Inferior parietal cortex (tissue), 1 donor: ENCODE measurements around the gene IL10.

ENCODE experiments used
- DNase-seq: peaks from one replicate; pipeline ENCODE4 v3.0.0-alpha.2; 2016; ENCODE audit errors: extremely low spot score

IL10 gene

DNA sequence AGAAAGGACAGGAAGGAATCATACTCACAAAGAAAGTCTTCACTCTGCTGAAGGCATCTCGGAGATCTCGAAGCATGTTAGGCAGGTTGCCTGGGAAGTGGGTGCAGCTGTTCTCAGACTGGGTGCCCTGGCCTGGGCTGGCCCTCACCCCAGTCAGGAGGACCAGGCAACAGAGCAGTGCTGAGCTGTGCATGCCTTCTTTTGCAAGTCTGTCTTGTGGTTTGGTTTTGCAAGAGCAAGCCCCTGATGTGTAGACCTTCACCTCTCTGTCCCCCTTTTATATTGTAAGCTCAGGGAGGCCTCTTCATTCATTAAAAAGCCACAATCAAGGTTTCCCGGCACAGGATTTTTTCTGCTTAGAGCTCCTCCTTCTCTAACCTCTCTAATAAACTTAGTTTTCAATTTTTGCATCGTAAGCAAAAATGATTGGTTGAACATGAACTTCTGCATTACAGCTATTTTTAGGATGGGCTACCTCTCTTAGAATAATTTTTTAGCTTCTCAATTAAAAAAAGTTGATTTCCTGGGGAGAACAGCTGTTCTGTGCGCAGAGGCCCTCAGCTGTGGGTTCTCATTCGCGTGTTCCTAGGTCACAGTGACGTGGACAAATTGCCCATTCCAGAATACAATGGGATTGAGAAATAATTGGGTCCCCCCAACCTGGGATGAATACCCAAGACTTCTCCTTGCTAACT lies at the start of gene IL10:
TSS of gene IL10 (minus strand) at position 252 of the 695 bp plus-strand sequence. CDS start at position 193, 59 bp downstream.
- no peak for DNase-seq

DNA sequence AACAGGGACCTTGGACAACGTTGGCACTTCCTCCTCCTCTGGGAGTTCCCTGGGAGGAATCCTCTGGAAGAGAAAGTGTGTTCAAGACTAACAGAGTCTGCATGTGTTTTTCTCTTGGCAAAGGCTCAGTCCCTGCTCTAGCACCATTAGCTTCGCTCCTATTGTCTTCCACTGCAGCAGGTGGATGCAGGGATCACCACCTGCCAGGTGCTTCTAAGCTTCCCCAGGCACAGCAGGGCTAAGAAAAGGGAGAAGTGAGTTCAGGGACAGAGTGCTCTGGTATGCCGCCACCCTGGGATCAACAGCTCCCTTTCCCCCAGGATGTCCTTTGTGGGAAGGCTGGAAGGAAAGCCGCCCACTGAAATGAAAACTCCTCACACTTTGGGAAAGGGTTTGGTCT lies 49.2 kb upstream of the IL10 start:
- DNase-seq = no peak

DNA sequence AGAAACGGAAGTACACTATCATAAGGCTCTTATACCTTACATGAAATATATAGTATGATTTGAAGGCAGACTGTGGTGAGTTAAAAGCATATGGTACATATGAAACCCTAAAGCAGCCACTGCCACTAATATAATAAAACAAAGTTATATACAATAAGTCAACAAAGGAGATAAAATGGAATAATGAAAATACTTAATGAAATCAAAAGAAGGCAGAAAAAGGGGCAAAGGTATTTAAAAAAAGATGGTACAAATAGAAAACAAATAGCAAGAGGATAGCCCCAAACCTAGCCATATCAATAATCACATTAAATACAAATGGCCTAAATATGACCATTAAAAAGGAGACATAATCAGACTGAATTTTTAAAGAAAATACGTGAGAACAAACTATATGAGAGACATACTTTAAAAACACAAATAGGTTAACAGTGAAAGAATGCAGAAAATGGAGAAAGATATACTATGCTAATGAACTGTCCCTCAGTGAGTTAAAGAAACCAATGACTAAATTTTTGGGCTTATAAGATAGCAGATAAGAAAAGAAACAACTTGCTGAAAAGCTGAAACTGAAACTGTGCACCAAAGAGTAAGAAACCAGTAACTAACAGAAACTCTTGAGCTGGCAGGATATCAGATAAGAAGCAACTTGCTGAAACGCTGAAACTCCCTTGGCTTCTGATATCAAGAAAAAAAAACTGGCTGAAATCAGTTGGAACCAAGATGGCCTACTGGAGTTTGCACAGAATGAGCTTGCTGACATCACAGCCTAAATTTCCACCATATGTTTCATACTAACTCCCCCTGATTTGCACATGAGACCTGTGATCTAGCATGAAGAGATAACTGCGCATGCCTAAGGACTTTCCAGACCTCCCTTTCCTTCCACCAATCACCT lies 44.3 kb upstream of the IL10 start:
- DNase-seq = peak; percentile 7

DNA sequence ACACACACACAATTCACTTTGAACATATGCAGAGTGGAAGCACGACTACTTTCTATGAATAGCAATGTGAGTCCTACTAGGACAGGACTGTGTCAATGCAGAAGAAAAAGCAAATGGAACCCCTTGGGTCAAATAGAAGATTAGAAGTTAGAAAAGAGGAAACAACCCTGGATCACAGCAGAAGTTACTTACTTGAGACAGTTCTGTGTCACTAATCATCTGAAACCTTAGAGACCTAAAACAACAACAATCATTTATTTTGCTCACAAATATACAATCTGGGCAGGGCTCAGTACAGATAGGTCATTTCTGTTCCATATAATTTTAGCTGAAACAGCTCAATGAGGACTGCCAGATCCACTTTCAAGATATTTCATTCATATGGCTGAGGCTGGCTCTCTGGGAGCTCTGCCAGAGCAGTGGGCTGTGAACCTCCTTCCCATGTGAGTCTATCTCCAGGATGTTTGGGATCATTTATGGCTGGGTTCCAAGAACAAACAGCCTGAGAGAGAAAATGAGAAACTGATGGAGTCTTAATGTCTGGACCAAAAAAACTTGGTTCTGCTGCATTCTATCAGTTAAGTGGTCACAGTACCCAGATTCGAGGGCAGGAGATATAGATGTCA lies 42.5 kb upstream of the IL10 start:
- DNase-seq = peak; percentile 8

DNA sequence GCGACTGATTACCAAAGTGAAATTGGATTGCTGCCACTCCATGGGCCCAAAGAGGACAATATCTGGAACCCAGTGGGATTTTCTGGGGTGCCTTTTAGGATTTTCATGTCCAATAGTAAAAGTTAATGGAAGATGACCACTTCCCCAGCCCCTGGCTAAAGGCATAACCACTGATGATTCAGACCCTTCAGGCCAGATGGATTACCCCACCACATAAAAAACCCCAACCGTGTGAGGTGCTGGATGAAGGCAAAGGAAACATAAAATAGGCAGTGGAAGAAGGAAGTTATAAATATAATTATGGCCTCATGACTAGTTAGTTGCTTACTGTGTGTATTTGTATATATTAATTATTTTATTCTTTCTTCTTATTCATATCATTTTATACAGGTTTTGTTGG lies 40.2 kb upstream of the IL10 start:
- DNase-seq = no peak

DNA sequence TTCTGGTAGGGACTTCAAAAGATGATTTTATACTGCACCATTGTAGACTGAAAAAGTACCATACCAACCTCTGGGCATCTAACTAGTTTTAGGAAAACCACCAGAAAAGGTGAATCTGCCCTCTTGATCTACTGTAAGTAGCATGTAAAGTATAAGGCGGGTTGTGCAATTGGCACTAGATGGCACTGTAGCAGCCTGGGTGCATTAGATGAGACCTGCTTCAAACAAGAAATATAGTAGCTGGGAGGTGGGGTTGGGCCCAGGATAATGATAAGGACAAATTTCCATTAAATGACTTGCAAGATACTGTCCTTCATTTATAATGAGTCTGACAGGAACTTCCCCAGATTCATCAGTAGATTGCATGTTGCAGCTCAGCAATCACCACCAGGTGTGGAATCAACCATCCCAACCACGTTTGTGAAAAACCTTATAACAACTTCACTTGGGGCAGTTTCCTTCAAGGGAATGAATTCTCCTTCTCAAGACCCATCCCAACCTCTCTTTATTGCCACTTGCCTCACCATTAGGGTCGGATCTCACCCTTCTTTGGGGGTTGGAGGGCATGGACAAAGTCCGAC lies 37.3 kb upstream of the IL10 start:
- no peak for DNase-seq

DNA sequence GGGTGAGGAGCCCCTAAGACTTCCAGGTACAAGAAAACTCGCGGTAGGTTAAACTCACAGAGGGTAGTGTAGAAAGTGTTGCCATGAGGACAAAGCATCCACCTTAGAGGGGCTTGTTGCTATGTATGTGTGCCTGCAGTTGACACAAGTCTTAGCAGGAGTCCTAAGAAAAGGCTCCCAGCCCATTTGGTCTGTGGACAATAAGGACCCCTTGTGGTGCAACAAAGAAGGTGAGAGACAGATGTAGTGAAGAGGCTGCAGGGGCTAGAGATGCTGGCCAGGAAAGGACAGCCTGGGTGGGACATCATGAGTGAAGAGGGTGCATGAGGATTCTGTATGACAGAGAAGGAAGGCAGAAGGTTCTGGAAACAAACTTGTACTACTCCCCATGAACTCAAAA lies 36.3 kb upstream of the IL10 start:
- no peak for DNase-seq

DNA sequence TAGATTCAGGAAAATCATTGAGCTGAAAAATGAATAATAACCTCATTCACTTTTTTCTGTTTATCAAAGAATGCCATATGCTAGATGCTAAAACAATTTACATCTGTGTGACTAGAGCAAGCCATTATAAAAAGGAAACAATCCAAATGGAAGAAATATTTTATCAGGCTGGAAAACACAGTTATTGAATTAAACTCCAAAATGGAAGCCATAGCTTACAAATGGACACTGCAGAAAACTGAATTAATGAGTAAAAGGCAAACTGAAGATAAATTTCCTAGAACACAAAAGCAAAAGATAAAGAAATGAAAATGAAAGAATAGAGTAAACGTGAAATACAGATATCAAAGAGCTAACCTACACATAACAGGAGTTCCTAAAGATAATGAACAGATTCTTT lies 33.1 kb upstream of the IL10 start:
- no peak for DNase-seq

DNA sequence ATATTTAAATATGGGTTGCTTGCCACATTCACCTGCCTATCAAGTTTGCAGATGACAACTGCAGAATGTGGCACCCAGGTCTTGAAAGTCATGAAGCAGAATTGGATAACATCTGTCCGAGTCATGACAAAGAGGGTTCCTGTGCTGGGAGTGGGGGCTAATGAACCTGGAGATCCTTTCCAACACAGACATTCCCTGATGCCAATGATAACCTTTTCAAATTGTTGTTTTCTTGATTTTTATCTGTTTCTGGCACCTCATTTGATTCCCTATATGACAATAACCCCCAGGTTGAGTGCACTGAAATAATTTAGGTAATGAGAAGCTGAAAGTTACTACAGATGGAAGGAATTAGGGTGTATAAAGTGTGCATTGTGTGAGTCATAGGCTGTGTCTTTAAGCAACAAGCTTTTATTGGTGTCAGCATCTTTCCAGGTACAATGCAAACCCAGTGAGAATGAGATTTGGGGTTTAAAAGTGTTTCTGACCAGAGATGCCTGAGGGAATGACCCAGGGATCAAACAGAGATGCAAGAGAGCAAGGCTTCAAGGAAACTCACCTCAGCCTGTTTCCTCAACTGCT lies 32.0 kb upstream of the IL10 start:
- DNase-seq = no peak

DNA sequence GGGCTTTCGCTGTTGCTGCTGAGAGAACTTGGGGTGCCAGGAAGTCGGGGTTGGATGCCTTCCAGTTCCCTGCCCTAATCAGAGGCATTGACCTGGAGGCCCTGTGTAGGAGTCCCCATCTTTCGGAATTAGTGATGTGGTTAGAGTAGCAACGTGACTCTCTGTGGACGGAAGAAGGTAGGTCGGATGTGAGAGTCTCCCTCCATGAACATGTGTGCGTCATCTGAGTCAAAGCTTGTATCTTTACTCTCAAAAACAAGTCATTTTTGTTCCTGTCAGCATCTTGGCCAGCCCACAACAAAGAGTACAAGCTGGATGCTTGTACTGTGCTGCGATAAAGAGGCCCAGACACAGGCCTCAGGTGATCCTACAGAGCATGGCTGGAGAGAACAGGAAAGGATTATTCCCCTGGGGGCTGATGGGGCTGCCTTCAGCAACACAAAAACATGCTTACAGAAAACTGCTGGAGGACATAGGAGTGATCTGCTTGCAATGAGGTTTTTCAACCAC lies 31.0 kb upstream of the IL10 start:
- DNase-seq = no peak

DNA sequence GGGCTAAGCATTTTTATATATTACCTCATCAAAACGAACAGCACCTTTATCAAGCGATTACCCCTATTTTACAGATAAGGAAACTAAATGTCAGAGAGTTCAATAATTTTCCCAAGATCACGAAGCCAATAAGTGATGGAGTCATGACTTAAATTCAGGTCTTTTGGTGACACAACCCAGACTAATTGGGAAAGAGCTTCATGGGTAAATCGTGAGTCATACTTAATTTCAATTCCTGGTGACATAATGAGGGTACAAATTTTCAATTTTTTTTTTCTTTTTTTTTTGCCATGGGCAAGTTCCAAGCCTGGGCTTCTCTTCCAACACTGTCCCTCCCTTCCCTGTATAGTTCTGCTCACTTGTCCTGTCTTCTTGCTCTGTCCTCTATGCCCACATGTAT lies 30.1 kb upstream of the IL10 start:
- DNase-seq = no peak

DNA sequence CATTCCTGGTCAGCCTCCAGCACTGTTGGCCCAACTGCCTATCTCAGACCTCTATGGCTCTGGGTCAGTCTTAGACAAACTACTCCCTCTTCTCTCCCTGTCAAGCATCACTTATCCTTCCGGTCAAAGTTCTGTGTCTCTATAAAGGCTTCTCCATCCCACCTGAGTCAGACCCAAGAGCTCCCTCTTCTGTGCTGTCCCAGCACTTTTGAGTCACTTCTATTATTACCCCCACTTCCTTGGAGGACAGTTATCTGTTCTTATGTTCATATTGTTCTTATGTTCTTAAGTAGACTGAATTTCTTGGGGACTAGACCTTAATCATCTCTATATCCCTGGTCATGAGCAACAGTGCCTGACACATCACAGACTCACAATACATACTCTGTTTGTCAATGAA lies 29.2 kb upstream of the IL10 start:
- DNase-seq = no peak

DNA sequence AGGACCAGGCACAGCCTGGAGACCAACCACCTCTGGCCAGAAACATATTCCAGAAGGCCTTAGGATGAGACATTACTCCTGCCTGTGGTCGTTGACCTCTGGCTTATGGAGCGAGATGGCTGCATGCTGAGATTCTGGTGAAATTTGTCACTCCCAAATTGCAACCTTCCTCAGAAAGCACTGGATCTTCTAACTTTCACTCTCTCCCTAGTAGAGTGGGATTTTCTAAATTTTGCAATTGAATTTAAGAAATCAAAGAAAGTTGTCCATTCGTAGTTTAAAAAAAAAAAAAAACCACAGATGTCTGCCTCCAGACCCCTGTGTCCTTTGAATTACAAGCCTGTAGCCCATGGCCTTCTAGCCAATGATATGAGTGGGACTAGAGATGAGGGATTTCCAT lies 28.6 kb upstream of the IL10 start:
- no peak for DNase-seq

DNA sequence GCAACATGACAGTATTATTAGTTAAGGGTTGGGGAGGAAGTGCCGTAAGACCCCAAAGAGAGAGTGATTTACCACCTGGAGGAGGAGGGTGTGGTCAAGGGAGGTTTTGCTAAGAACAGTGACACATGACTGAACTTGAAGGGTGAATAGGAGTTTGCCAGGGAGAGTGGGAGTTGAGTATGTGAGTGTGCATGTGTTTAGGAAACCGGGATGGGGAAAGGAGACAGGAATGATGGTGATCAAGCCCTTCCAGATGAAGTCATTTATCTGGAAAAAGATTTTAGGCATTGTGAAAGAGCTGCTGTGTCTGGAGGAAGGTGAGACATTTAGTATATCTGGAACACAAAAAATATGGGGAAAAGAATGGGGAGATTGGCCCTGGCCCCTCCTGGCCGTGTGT lies 28.1 kb upstream of the IL10 start:
- no peak for DNase-seq

DNA sequence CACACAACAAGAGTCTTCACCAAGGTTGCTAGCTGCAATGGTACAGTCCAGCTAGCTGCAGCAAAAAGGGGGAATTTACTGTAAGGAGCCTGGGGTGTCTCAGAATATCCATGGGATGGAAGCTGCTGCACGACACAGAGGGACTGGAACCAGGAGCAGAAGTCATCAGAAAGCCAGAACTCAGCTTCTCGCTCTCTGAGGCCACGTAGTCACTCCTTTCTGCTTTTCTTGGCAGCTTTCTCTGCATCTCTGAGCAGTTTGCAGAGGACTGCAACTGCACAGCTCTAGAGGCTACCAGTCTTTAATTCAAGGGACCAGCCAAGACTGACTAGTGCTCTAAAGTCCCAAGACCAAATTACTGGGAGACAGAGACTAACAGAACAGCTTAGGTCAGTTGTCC lies 27.0 kb upstream of the IL10 start:
- DNase-seq = no peak

DNA sequence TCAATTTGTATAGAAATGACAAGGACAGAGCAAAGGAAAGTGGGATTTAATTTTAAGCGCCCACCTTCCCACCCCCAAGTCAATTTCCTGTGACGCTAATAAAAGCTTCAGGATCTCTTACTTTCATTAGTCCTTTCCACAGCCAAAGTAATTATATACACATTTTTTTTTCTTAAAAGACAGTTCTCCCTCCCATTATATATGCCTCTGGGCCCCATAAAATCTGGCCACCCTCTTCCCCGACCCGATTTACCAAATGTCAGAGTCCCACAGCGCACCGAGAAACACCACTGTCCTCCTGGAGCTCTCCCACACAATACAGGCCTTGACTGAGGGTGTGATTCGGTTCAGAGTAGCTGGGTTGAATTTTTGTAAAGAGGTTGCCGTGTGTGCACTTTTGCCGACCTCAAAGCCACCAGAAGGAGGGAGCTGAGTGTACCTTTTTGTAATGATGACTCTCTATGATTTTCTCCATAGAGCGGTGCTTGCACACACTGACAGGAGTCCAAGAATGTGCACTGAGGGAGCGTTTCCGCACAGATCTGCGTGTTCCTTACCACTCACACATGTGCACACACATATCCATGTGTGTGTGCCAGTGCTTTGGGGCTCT lies 26.2 kb upstream of the IL10 start:
- DNase-seq = no peak

DNA sequence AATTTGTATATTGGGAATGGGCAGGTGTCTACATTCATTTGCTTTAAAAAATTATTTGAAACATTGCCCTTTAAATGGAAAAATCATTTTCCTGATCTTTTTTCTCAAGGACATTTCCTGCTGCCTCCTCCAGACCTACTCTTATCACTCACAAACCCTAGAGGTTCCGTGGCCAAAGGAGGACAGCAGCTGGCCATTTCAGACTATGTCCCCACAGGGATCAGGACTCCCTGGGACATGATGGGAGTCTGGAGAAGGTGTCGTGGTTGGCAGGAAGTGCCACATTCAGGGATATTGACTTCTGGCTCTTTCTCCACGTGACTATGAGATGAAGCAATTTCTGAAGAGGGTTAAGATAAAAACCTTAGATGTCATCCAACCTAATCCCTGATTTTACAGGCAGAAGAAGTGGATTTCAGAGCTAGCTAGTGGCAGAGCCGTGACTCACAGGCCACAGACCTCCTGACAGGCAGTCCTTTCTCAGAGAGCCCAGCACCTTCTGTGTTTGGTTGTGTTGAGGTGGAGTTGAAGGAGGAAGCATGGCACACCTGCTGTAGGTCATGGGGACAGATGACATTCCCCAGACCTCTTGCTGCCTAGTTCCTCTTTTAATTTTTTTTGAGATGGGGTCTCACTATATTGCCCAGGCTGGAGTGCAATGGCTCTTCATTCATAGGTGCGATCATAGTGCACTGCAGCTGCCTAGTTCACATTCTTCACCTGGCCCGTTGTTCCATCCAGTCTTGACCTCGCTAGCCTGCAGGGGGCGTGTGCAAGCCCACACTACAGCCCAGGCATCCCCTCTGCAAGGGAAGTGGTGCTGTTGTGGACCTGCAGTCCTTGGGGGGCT lies 25.5 kb upstream of the IL10 start:
- no peak for DNase-seq

DNA sequence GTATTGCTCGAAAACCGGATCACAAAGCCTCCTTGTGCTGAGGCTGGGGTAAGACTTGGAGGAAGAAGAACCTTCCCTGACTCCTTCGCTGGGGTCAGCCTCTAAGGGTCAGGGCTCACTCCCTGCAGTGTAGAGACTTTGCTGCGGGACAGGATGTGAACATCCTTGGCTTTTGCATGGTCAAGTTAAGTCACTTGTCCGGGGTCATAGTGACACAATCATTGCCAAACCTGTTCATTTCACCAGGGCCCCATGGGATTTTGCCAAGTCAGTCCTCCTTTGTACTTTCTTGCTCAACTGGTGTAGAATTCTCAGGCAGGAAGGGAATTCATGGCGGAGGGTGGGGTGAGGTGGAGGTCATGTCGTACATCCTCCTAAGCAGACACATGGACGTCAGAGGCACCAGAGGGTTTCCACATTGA lies 24.7 kb upstream of the IL10 start:
- no peak for DNase-seq

DNA sequence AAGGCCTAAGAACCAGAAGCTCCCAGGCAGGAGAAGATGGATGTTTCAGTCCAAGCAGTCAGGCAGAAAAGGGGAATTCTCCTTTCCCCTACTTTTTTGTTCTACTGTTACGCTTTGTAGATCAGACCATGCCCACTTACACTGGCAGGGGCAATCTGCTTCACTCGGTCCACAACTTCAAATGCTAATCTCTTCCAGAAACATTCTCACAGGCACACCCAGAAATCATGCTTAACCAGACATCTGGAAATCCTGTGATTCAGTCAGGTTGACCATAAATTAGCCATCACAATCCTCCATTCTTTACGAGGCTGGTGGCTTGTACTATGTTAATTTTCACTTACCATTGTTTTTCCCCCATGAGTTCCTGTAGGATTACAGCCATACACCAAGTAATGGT lies 23.8 kb upstream of the IL10 start:
- no peak for DNase-seq

DNA sequence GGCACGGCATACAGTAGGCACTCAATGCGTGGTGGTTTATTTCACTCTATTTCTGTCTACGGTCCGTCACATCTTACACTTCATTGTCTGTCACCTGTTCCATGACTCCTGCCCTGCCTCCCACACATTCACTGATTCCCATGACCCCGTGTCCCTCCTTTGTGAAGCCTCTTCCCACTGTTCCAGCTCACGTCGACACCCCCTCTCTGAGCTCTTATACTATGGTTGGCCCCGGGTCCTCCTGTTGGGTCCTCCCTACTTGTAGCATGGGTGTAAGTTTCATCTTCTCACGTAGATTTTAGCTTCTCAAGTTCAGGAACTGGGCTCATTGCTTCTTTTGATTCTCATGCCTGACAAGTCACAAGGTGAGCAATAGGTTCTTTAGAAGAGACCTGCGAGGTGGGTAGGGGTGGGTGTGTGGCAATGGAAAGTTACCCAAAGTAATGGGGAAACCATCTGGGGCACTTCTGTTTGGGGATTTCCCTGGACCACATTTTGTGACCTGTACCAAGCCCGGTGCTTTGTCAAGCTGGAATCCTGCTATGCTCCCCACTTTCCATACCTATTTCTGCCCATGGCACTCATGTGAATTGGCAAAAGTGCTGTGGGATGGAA lies 22.1 kb upstream of the IL10 start:
- DNase-seq = no peak
